OCI-LY1 (cell line): ENCODE measurements around the gene ALDH6A1.

ENCODE experiments used
- EZH2 ChIP-seq: fragments of 200-600 bp; sonication (generic), shearing (Covaris generic); IDR thresholded peaks from 2 replicates; pipeline ENCODE4 v1.8.0; 2017; ENCODE audit warnings: borderline replicate concordance, mixed run types, mild to moderate bottlenecking, antibody characterized with exemption, low read length, moderate library complexity, mixed read lengths
- TF ChIP-seq, protein P1 (sequence below): fragments of 200-600 bp; sonication (generic), shearing (Covaris generic); IDR thresholded peaks from 2 replicates; pipeline ENCODE4 v1.5.1; 2017; ENCODE audit warnings: mild to moderate bottlenecking, antibody characterized with exemption, low read length, moderate library complexity, mixed read lengths

DNA sequence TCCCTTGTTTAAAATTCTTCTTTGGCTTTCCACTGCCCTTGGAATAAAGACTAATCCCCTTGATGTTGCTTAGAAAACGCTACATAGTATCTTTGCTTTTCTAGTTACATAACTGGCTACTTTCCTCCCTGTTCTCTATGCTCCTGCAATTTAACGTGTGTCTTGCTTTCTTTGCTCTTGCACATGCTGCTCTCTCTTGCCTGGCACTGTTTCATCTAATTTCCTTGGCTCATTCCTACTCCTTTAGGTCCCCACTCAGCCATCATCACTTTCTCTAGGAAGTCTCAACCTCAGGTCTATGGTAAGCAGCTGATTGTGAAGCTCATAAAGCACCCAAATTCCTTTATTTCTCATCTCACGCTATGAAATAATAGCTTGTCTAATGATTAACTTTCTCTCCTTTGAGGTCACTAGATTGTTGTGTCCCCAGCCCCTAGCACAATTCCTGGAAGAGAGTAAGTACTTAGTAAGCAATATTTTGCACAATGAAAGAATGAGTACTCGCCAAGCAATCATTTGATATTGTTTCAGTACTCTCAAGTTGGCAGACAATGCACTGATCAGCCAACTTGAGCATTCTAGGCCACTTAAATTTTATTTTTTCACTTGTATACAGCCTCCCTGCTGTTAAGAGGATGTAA is 3.3 kb downstream of the ALDH6A1 start:
- TF ChIP-seq, protein P1, sequence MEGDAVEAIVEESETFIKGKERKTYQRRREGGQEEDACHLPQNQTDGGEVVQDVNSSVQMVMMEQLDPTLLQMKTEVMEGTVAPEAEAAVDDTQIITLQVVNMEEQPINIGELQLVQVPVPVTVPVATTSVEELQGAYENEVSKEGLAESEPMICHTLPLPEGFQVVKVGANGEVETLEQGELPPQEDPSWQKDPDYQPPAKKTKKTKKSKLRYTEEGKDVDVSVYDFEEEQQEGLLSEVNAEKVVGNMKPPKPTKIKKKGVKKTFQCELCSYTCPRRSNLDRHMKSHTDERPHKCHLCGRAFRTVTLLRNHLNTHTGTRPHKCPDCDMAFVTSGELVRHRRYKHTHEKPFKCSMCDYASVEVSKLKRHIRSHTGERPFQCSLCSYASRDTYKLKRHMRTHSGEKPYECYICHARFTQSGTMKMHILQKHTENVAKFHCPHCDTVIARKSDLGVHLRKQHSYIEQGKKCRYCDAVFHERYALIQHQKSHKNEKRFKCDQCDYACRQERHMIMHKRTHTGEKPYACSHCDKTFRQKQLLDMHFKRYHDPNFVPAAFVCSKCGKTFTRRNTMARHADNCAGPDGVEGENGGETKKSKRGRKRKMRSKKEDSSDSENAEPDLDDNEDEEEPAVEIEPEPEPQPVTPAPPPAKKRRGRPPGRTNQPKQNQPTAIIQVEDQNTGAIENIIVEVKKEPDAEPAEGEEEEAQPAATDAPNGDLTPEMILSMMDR, result no peak
- TF ChIP-seq EZH2, result no peak
